Neural progenitor cell (in vitro differentiated cells): ENCODE results near the gene CCM2. TPM values are rescaled to one million over a fixed set of nuclear protein-coding genes. Genes with fewer than 3 reads are reported as not detected.

Experiments
- DNase-seq: peaks from one replicate; pipeline ENCODE4 v3.0.0-alpha.2; 2016; ENCODE audit warnings: low spot score
- H2AFZ ChIP-seq: fragments of 200-600 bp; sonication (generic); replicated peaks from 2 replicates; pipeline ENCODE4 v1.6.1; 2016; ENCODE audit warnings: antibody characterized with exemption
- H3F3A ChIP-seq: fragments of 200-600 bp; sonication (generic); 2 replicates; pipeline ENCODE4 v1.6.1; 2016; ENCODE audit warnings: antibody characterized with exemption, low read depth
- H3K27ac ChIP-seq: fragments of 200-600 bp; sonication (generic); 2 replicates; pipeline ENCODE4 v1.5.1; 2016; ENCODE audit warnings: mild to moderate bottlenecking
- H3K27me3 ChIP-seq: fragments of 200-600 bp; sonication (generic); 2 replicates; pipeline ENCODE4 v1.6.1; 2016; ENCODE audit warnings: mild to moderate bottlenecking, moderate library complexity
- H3K36me3 ChIP-seq: fragments of 200-600 bp; sonication (generic); 2 replicates; pipeline ENCODE4 v1.5.1; 2016
- H3K4me1 ChIP-seq: fragments of 200-600 bp; sonication (generic); 2 replicates; pipeline ENCODE4 v1.6.1; 2016; ENCODE audit warnings: mixed run types
- H3K4me2 ChIP-seq: fragments of 200-600 bp; sonication (generic); 2 replicates; pipeline ENCODE4 v1.6.1; 2016
- H3K4me3 ChIP-seq: fragments of 200-600 bp; sonication (generic); 2 replicates; pipeline ENCODE4 v1.5.1; 2016
- H3K79me2 ChIP-seq: fragments of 200-600 bp; sonication (generic); 2 replicates; pipeline ENCODE4 v1.6.1; 2016; ENCODE audit warnings: low read depth
- H3K9ac ChIP-seq: fragments of 200-600 bp; sonication (generic); 2 replicates; pipeline ENCODE4 v1.6.1; 2016
- H3K9me3 ChIP-seq: fragments of 200-600 bp; sonication (generic); 2 replicates; pipeline ENCODE4 v1.5.1; 2016; ENCODE audit warnings: low read depth
- H4K20me1 ChIP-seq: fragments of 200-600 bp; sonication (generic); 2 replicates; pipeline ENCODE4 v1.6.1; 2016; ENCODE audit warnings: low read depth
- H3K27ac Mint-ChIP-seq: 3 replicates; pipeline ENCODE4 v1.8.0; 2021; ENCODE audit warnings: mixed read lengths
- H3K27me3 Mint-ChIP-seq: 2 replicates; pipeline ENCODE4 v1.8.0; 2022; ENCODE audit warnings: low read depth, mild to moderate bottlenecking, inconsistent platforms, moderate library complexity, mixed read lengths; ENCODE audit not compliant: insufficient read depth
- H3K36me3 Mint-ChIP-seq: 3 replicates; pipeline ENCODE4 v1.8.0; 2021; ENCODE audit warnings: mixed read lengths
- H3K4me1 Mint-ChIP-seq: 3 replicates; pipeline ENCODE4 v1.8.0; 2021; ENCODE audit warnings: mixed read lengths
- H3K4me3 Mint-ChIP-seq: 3 replicates; pipeline ENCODE4 v1.8.0; 2021; ENCODE audit warnings: mild to moderate bottlenecking, moderate library complexity, mixed read lengths
- H3K9me3 Mint-ChIP-seq: 3 replicates; pipeline ENCODE4 v1.8.0; 2020; ENCODE audit warnings: mixed read lengths
- EZH2 ChIP-seq: fragments of 200-600 bp; sonication (generic); IDR thresholded peaks from 2 replicates; pipeline ENCODE4 v1.6.1; 2017; ENCODE audit warnings: antibody characterized with exemption, mild to moderate bottlenecking, moderate library complexity
- EZH2phosphoT487 ChIP-seq: fragments of 200-600 bp; sonication (generic); IDR thresholded peaks from 2 replicates; pipeline ENCODE4 v1.6.1; 2017; ENCODE audit warnings: antibody characterized with exemption
- total RNA-seq: library from RNA; depleted of rRNA; stranded (reverse); fragments of >200 nt; gene quantifications from 2 replicates; pipeline ENCODE4 v1.2.3, GENCODE V29; 2015; ENCODE audit warnings: low replicate concordance
- TF ChIP-seq, protein P1 (sequence below): fragments of 200-600 bp; sonication (generic); IDR thresholded peaks from 2 replicates; pipeline ENCODE4 v1.5.1; 2017; ENCODE audit warnings: antibody characterized with exemption, mild to moderate bottlenecking

CCM2 gene
- total RNA-seq, 1 donor from 2014 or later = 21.8 TPM

DNA sequence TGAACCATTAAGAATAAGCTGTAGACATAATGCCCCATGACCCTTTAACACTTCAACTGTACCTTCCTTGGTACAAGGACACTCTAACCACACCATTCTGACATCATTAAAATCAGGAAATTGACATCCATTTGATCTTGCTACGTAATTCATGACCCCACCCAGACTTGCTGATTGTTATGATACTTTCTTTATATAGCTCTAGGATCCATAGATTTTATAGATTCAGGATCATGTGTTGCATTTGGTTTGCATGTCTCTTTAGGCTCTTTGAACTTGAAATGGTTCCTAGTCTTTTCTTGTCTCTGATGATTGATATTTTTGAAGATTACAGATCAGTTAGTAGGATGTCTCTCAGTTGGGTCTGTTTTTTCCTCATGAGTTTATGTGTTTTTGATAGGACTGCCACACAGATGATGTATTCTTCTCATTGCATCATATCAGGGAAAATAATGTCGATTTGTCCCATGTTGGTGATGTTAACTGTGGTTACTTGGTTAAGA lies 13.5 kb downstream of the CCM2 start:
- peaks cover 5% of the 10 kb centered on the region for H4K20me1 ChIP-seq
- no peak overlapping the region for H3K27ac ChIP-seq
- no peaks in the 10 kb centered on the region for H3F3A ChIP-seq

GRCh38 chr7:45015313-45015712 lies 15.3 kb downstream of the CCM2 start:
- peaks cover 9% of the 10 kb centered on the region for H4K20me1 ChIP-seq
- H3K4me2 ChIP-seq = no peak overlapping the region
- TF ChIP-seq EZH2phosphoT487 (no peak), EZH2 (no peak)
- TF ChIP-seq, protein P1, sequence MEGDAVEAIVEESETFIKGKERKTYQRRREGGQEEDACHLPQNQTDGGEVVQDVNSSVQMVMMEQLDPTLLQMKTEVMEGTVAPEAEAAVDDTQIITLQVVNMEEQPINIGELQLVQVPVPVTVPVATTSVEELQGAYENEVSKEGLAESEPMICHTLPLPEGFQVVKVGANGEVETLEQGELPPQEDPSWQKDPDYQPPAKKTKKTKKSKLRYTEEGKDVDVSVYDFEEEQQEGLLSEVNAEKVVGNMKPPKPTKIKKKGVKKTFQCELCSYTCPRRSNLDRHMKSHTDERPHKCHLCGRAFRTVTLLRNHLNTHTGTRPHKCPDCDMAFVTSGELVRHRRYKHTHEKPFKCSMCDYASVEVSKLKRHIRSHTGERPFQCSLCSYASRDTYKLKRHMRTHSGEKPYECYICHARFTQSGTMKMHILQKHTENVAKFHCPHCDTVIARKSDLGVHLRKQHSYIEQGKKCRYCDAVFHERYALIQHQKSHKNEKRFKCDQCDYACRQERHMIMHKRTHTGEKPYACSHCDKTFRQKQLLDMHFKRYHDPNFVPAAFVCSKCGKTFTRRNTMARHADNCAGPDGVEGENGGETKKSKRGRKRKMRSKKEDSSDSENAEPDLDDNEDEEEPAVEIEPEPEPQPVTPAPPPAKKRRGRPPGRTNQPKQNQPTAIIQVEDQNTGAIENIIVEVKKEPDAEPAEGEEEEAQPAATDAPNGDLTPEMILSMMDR = no peak
- peaks cover 23% of the 10 kb centered on the region for H3K36me3 Mint-ChIP-seq
- H3K27ac ChIP-seq = no peak overlapping the region
- H3K27ac Mint-ChIP-seq = no peak overlapping the region
- H3K9me3 ChIP-seq = no peaks in the 10 kb centered on the region
- H3K36me3 ChIP-seq = peaks cover 4% of the 10 kb centered on the region
- H3K9ac ChIP-seq = no peak overlapping the region
- DNase-seq = no peak
- peaks cover 92% of the 10 kb centered on the region for H3K79me2 ChIP-seq
- no peak overlapping the region for H3K4me3 ChIP-seq
- no peak overlapping the region for H2AFZ ChIP-seq
- H3K27me3 Mint-ChIP-seq = no peaks in the 10 kb centered on the region
- peaks cover 6% of the 10 kb centered on the region for H3K9me3 Mint-ChIP-seq
- no peak overlapping the region for H3K4me3 Mint-ChIP-seq
- no peaks in the 10 kb centered on the region for H3K27me3 ChIP-seq
- H3F3A ChIP-seq = no peaks in the 10 kb centered on the region
- no peaks in the 10 kb centered on the region for H3K4me1 Mint-ChIP-seq
- no peaks in the 10 kb centered on the region for H3K4me1 ChIP-seq

More for the DNA sequence above, 13.5 kb downstream of the CCM2 start:
- no peak for DNase-seq
- no peak overlapping the region for H3K4me3 ChIP-seq
- no peak overlapping the region for H3K4me2 ChIP-seq
- H3K27me3 ChIP-seq = no peaks in the 10 kb centered on the region
- TF ChIP-seq EZH2phosphoT487 (no peak), EZH2 (no peak)
- TF ChIP-seq, protein P1 = no peak
- Mint-ChIP-seq H3K27me3 (no peaks in the 10 kb centered on the region), H3K9me3 (peaks cover 6% of the 10 kb centered on the region), H3K36me3 (peaks cover 25% of the 10 kb centered on the region), H3K4me1 (no peaks in the 10 kb centered on the region), H3K4me3 (no peak overlapping the region), H3K27ac (no peak overlapping the region)
- no peak overlapping the region for H3K9ac ChIP-seq
- no peaks in the 10 kb centered on the region for H3K4me1 ChIP-seq
- H3K9me3 ChIP-seq = no peaks in the 10 kb centered on the region
- H3K36me3 ChIP-seq = peaks cover 4% of the 10 kb centered on the region
- H2AFZ ChIP-seq = no peak overlapping the region
- peaks cover 91% of the 10 kb centered on the region for H3K79me2 ChIP-seq

DNA sequence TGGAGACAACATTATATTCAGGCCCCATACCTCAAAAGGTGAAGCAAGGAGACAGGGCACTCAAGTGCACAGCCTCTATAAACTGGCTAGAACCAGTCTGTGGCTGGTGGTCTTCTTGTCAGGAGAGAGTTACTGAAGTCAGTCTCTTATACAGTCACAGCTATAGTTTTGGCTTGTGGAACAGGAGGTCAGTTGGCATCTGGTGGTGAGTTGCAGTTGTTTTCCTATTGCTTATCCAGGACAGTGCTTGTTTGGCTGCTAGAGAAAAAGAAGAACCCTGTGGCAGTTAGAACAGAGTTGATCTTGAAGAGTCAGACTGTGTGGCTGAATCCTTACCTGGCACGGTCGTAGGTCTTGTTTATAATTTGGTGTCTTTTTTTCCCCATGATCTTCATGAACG lies 17.3 kb downstream of the CCM2 start:
- Histone ChIP-seq H4K20me1 (peaks cover 10% of the 10 kb centered on the region), H3K4me3 (no peak overlapping the region), H3K9me3 (no peaks in the 10 kb centered on the region), H3K4me1 (no peaks in the 10 kb centered on the region), H3K4me2 (no peak overlapping the region), H3F3A (no peaks in the 10 kb centered on the region), H3K27ac (no peak overlapping the region), H3K9ac (no peak overlapping the region), H3K36me3 (peaks cover 4% of the 10 kb centered on the region), H2AFZ (no peak overlapping the region), H3K27me3 (no peaks in the 10 kb centered on the region), H3K79me2 (peaks cover 91% of the 10 kb centered on the region)
- Mint-ChIP-seq H3K27me3 (peaks cover 2% of the 10 kb centered on the region), H3K9me3 (peaks cover 8% of the 10 kb centered on the region), H3K36me3 (peaks cover 25% of the 10 kb centered on the region), H3K4me3 (no peak overlapping the region), H3K4me1 (peaks cover 3% of the 10 kb centered on the region), H3K27ac (no peak overlapping the region)
- TF ChIP-seq, protein P1 = no peak
- TF ChIP-seq EZH2phosphoT487 (no peak), EZH2 (no peak)
- DNase-seq = no peak
